ENCODE measurements around the gene SMPDL3A. TPM values are rescaled to one million over a fixed set of nuclear protein-coding genes. Genes with fewer than 3 reads are reported as not detected.

The SMPDL3A gene
- total and polyA plus RNA-seq, 2 of the 13 experiments (the other 11 are each of a cell fraction or from before 2014, with no cell fraction given): 7.8 to 17.3 TPM

- TF ChIP-seq HMGXB3 (CRISPR knock-in tag; IDR thresholded peaks at IDR 0.05; ENCODE audit: borderline replicate concordance) (peak; percentile 63; the same call in 1 of the 2 replicates), KDM2A (CRISPR knock-in tag; IDR thresholded peaks at IDR 0.05; ENCODE audit: borderline replicate concordance, low read depth) (peak; percentile 34; the same call in 1 of the 2 replicates), HMG20A (CRISPR knock-in tag; IDR thresholded peaks at IDR 0.05; ENCODE audit: borderline replicate concordance) (peak; percentile 97), MXD1 (CRISPR knock-in tag; IDR thresholded peaks at IDR 0.05) (no peak), GFI1 (CRISPR knock-in tag; IDR thresholded peaks at IDR 0.05; ENCODE audit: borderline replicate concordance) (peak; percentile 18; the same call in 1 of the 2 replicates), ZNF737 (CRISPR knock-in tag; IDR thresholded peaks at IDR 0.05; ENCODE audit: borderline replicate concordance) (no peak), RORA (CRISPR knock-in tag; IDR thresholded peaks at IDR 0.05) (no peak), REST (IDR thresholded peaks at IDR 0.05; ENCODE audit: borderline replicate concordance in 1 of 2, low read depth in 1 of 2, low read length in 2 of 2) (peak in 1 of 2 experiments; percentile 65; a peak in 1 of 4 replicates), CREB1 (IDR thresholded peaks at IDR 0.05) (no peak), CREB1 (CRISPR knock-in tag; IDR thresholded peaks at IDR 0.05) (peak; percentile 71), SIX4 (CRISPR knock-in tag; IDR thresholded peaks at IDR 0.05) (0 out of 2 replicates have a peak, but pooled peaks have one; percentile 49), ZKSCAN8 (CRISPR knock-in tag; IDR thresholded peaks at IDR 0.05; ENCODE audit: borderline replicate concordance) (peak; percentile 74; the same call in 1 of the 2 replicates), MAX (IDR thresholded peaks at IDR 0.05) (peak; percentile 57; the same call in 1 of the 2 replicates), WIZ (CRISPR knock-in tag; IDR thresholded peaks at IDR 0.05) (peak; percentile 76; the same call in 1 of the 2 replicates), HOXA3 (CRISPR knock-in tag; IDR thresholded peaks at IDR 0.05) (peak; percentile 68), ZNF784 (CRISPR knock-in tag; IDR thresholded peaks at IDR 0.05; ENCODE audit: borderline replicate concordance) (no peak), ZNF512 (CRISPR knock-in tag; IDR thresholded peaks at IDR 0.05) (no peak)
These were observed 9.1 kb downstream of the SMPDL3A start (continued) for GRCh38 chr6:122798099-122798641.
